AG10803 (cell line): Measurements from ENCODE around the gene LTB4R2.

Experiments
- DNase-seq: peaks from one replicate; pipeline ENCODE4 v3.0.0; 2010; ENCODE audit warnings: low read depth
- H3K4me3 ChIP-seq: 2 replicates; pipeline ENCODE4 v1.5.1; 2011; ENCODE audit warnings: mild to moderate bottlenecking, low read length, control low read depth
- TF ChIP-seq, protein P1 (sequence below): conservative IDR thresholded peaks from 2 replicates; pipeline ENCODE4 v1.5.1; 2011; ENCODE audit warnings: mild to moderate bottlenecking, low read length, control low read depth, inconsistent platforms

LTB4R2 gene

DNA sequence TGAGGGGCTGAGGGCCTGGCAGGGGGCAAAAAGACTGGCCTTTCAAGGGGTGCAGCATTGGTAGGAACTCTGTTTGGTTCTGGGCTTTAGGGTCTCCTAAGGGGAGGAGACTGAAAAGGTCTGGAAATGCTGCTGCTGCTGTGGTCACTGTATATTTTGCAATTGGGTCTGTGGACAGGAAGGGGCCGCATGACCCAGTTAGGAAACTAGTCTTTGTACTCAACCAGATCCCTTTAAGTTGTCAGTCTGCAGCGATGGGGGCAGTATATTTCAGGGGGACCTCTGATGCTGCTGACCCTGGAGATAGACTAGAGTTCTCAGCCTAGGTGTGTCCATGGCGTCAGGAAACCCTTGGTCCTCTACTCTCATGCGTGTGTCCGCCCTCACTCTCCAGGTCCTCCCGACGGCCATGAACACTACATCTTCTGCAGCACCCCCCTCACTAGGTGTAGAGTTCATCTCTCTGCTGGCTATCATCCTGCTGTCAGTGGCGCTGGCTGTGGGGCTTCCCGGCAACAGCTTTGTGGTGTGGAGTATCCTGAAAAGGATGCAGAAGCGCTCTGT is 5.4 kb downstream of the LTB4R2 start:
- TF ChIP-seq, protein P1, sequence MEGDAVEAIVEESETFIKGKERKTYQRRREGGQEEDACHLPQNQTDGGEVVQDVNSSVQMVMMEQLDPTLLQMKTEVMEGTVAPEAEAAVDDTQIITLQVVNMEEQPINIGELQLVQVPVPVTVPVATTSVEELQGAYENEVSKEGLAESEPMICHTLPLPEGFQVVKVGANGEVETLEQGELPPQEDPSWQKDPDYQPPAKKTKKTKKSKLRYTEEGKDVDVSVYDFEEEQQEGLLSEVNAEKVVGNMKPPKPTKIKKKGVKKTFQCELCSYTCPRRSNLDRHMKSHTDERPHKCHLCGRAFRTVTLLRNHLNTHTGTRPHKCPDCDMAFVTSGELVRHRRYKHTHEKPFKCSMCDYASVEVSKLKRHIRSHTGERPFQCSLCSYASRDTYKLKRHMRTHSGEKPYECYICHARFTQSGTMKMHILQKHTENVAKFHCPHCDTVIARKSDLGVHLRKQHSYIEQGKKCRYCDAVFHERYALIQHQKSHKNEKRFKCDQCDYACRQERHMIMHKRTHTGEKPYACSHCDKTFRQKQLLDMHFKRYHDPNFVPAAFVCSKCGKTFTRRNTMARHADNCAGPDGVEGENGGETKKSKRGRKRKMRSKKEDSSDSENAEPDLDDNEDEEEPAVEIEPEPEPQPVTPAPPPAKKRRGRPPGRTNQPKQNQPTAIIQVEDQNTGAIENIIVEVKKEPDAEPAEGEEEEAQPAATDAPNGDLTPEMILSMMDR: no peak
- no peak overlapping the region for H3K4me3 ChIP-seq
- no peak for DNase-seq

DNA sequence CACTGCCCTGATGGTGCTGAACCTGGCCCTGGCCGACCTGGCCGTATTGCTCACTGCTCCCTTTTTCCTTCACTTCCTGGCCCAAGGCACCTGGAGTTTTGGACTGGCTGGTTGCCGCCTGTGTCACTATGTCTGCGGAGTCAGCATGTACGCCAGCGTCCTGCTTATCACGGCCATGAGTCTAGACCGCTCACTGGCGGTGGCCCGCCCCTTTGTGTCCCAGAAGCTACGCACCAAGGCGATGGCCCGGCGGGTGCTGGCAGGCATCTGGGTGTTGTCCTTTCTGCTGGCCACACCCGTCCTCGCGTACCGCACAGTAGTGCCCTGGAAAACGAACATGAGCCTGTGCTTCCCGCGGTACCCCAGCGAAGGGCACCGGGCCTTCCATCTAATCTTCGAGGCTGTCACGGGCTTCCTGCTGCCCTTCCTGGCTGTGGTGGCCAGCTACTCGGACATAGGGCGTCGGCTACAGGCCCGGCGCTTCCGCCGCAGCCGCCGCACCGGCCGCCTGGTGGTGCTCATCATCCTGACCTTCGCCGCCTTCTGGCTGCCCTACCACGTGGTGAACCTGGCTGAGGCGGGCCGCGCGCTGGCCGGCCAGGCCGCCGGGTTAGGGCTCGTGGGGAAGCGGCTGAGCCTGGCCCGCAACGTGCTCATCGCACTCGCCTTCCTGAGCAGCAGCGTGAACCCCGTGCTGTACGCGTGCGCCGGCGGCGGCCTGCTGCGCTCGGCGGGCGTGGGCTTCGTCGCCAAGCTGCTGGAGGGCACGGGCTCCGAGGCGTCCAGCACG is 6.1 kb downstream of the LTB4R2 start:
- no peak overlapping the region for H3K4me3 ChIP-seq
- DNase-seq: no peak
- TF ChIP-seq, protein P1: peak; percentile 24; the same call in 1 of the 2 replicates

DNA sequence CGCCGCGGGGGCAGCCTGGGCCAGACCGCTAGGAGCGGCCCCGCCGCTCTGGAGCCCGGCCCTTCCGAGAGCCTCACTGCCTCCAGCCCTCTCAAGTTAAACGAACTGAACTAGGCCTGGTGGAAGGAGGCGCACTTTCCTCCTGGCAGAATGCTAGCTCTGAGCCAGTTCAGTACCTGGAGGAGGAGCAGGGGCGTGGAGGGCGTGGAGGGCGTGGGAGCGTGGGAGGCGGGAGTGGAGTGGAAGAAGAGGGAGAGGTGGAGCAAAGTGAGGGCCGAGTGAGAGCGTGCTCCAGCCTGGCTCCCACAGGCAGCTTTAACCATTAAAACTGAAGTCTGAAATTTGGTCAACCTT is 6.6 kb downstream of the LTB4R2 start:
- TF ChIP-seq, protein P1: no peak
- DNase-seq: no peak
- H3K4me3 ChIP-seq: no peak overlapping the region

DNA sequence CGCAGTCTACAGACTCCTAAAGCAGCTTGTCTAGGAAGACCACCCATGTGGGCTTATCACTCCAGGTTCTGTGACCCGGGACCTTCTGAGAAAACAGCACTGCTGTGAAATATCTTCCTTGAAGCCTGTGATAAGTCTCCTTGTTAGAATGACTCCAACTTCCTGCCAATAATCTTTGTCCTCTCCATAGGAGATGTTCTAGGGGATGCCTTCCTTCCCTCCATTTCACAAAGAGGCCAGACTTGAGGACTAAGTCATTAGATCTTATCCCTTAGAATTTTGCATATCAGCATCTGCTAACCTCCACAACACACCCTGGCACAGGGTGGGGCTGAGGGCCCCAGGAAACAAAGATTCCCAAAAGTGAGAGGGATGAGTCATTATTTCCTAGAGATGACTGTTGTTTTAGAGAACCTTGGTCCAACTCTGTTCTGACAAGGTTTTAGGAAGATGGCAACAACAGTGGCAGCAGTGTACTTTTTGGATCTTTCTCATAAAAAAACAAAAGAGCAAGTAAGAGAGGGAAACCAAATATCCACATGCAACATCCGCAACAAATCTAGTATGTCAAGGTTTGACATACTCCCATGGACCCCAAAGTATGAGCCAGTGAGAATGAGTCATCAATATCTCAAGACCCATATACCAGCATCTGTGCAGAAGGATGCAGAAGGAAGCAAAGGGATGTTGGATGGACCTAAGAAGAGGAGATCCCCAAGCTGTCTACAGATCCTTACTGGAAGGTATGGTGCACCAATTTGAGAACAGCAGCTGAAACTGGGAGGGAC is 7.4 kb downstream of the LTB4R2 start:
- no peak for DNase-seq
- TF ChIP-seq, protein P1: no peak
- H3K4me3 ChIP-seq: no peak overlapping the region

DNA sequence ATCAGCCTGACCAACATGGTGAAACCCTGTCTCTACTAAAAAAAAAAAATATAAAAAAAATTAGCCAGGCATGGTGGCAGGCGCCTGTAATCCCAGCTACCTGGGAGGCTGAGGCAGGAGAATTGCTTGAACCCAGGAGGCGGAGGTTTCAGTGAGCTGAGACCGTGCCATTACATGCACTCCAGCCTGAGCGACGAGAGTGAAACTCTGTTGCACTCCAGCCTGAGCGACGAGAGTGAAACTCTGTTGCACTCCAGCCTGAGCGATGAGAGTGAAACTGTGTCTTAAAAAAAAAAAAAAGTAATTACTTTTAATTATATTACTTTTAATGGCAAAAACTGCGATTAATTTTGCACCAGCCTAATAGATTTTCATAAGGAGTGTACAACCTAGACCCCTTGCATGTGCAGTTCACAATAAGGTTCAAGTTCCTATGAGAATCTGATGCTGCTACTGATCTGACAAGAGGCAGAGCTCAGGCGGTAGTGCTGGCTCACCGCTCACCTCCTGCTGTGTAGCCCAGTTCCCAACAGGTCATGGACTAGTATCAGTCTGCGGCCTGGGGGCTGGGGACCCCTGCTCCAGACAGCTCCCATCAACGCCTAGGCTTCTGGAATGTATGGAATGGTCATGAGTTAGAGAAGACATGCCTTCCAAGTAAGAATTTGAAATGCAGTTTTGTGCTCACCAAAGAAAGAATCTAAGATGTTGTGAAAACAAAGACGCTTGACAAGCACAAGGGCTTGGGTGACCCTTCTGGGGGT is 11.5 kb downstream of the LTB4R2 start:
- no peak for DNase-seq

DNA sequence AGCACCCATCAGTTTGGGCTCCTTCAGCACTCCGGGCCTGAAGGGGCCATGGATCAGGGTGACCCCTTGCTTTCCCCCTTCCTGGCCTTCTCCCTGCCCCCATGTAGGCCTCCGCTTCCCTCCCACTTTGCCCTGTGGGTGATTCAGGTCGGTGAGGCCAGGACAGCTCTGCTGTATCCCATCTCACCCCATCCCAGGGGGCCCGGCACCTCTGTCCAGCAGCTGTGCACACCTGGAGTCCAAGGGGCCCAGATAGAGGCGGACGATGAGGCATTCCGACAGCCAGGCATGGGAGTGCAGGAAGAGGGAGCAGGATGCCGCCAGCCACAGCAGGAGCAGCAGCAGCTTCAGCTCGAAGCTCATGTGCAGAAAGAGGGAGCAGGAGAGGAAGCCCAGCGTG is 12.7 kb downstream of the LTB4R2 start:
- TF ChIP-seq, protein P1: no peak

More for the DNA sequence above, 11.5 kb downstream of the LTB4R2 start:
- TF ChIP-seq, protein P1: no peak
- no peak overlapping the region for H3K4me3 ChIP-seq

More for the DNA sequence above, 12.7 kb downstream of the LTB4R2 start:
- no peak for DNase-seq
- no peak overlapping the region for H3K4me3 ChIP-seq
